Subcutaneous adipose tissue (tissue), 4 donors: ENCODE results near the gene ZNF451. TPM values are rescaled to one million over a fixed set of nuclear protein-coding genes. Genes with fewer than 3 reads are reported as not detected.

Experiments used
- CTCF ChIP-seq: fragments of 450-650 bp; IDR thresholded peaks from one replicate; pipeline ENCODE4 v1.5.1; 2016; ENCODE audit warnings: low read depth, mild to moderate bottlenecking, control low read depth, antibody characterized with exemption, moderate library complexity
- total RNA-seq, 4 donors: library from RNA; depleted of rRNA; stranded (reverse); fragments of >200 nt; gene quantifications; one replicate each; pipeline ENCODE4 v1.1.0, GENCODE V29; 2016

The ZNF451 gene
- total RNA-seq, 4 donors from 2014 or later = 64.3 to 83.5 (median 73.8) TPM

- no peak for TF ChIP-seq CTCF
These were observed 52.2 kb downstream of the ZNF451 start for GRCh38 chr6:57142178-57142525.

GRCh38 chr6:57143690-57144089 is 53.7 kb downstream of the ZNF451 start:
- no peak for TF ChIP-seq CTCF

- no peak for TF ChIP-seq CTCF
These were observed 57.4 kb downstream of the ZNF451 start for GRCh38 chr6:57147401-57147800.

GRCh38 chr6:57147955-57148858 is 58.2 kb downstream of the ZNF451 start:
- no peak for TF ChIP-seq CTCF

- no peak for TF ChIP-seq CTCF
These were observed 68.7 kb downstream of the ZNF451 start for GRCh38 chr6:57158658-57159057.

- TF ChIP-seq CTCF = no peak
These were observed 69.1 kb downstream of the ZNF451 start for GRCh38 chr6:57159127-57159526.

DNA sequence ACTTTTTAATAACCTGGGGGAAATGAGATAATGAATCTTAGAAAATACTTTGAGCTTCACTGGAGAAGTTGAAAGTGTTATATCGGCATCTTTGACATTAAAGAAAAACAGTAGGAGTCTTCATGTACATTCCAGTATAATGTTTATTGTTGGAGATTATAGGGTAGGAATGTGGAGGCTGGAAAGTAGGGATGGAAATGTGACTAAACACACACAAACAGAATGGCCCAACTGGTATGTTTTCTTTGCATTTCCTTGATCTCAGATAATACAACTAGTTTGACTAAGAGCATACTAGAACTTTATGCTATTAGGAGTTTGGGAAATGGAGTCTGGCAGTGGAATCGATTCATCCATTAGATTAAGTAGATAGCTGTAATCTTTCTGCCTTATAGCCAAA is 72.0 kb downstream of the ZNF451 start:
- TF ChIP-seq CTCF = no peak
